GM12878 (cell line): Measurements from ENCODE around the gene HOATZ. TPM values are rescaled to one million over a fixed set of nuclear protein-coding genes. Genes with fewer than 3 reads are reported as not detected.

Experiments
- ATAC-seq: fragments of 200-7000 bp; cut with Tn5 transposase; 3 replicates; pipeline ENCODE4 v1.9.1; 2020; ENCODE audit warnings: mild to moderate bottlenecking, moderate library complexity
- BruUV-seq: library from RNA; stranded (reverse); fragments of 400-500 nt; replicated peaks from 2 replicates; lab custom pipeline; 2021; lab: Mats Ljungman, UMichigan
- CTCF ChIA-PET: fragments of 300-600 bp; sonication (Branson Sonifier 250); formaldehyde crosslinking; extraction: SDS; loops from one replicate; lab custom pipeline; 2021; ENCODE audit warnings: inconsistent platforms; lab: Yijun Ruan, JAX
- POLR2A ChIA-PET: fragments of 350-600 bp; formaldehyde crosslinking; extraction: SDS; loops from one replicate; lab custom pipeline; 2021; ENCODE audit warnings: inconsistent platforms; lab: Charles Lee
- RAD21 ChIA-PET: fragments of 300-600 bp; sonication (Branson Sonifier 250); formaldehyde crosslinking; loops from one replicate; lab custom pipeline; 2023; ENCODE audit warnings: antibody characterized with exemption; ENCODE audit not compliant: unreplicated experiment; lab: Charles Lee
- SMC1A ChIA-PET: fragments of 300-600 bp; sonication (Branson Sonifier 250); formaldehyde crosslinking; loops from one replicate; lab custom pipeline; 2023; ENCODE audit not compliant: unreplicated experiment, uncharacterized antibody; lab: Charles Lee
- DNase-seq: peaks from one replicate; pipeline ENCODE4 v3.0.0-alpha.2; 2011; ENCODE audit warnings: low read depth, low spot score
- FAIRE-seq: peaks from 3 replicates; lab custom pipeline; 2011; peaks lifted over from hg19 to GRCh38; lab: Jason Lieb, UNC
- H2AFZ ChIP-seq: 2 replicates; pipeline ENCODE4 v1.6.0; 2011; ENCODE audit warnings: low read depth, low read length, control low read depth; ENCODE audit not compliant: control insufficient read depth
- H3K27ac ChIP-seq: 2 replicates; pipeline ENCODE4 v1.5.1; 2011; ENCODE audit warnings: control low read depth; ENCODE audit not compliant: control insufficient read depth, insufficient read depth
- H3K27me3 ChIP-seq, 2 experiments: replicated peaks in 1 of 2; 2 replicates each; pipeline versions ENCODE4 v1.6.0 to v1.6.1; 2011; ENCODE audit warnings: low read length in 1 of 2; ENCODE audit not compliant: control insufficient read depth in 2 of 2, insufficient read depth in 2 of 2
- H3K36me3 ChIP-seq, 2 experiments: 2 replicates each; pipeline ENCODE4 v1.5.1; 2011; ENCODE audit warnings: low read length in 1 of 2; ENCODE audit not compliant: control insufficient read depth in 2 of 2, insufficient read depth in 2 of 2
- H3K4me1 ChIP-seq: 2 replicates; pipeline ENCODE4 v1.6.1; 2011; ENCODE audit warnings: mild to moderate bottlenecking, low read length, moderate library complexity, mixed read lengths; ENCODE audit not compliant: control insufficient read depth, insufficient read depth
- H3K4me2 ChIP-seq: 2 replicates; pipeline ENCODE4 v1.6.0; 2011; ENCODE audit warnings: control low read depth; ENCODE audit not compliant: control insufficient read depth, insufficient read depth
- H3K4me3 ChIP-seq: fragments of 200-600 bp; sonication (generic); 2 replicates; pipeline ENCODE4 v1.5.1; 2016
- H3K79me2 ChIP-seq: 2 replicates; pipeline ENCODE4 v1.6.0; 2011; ENCODE audit warnings: low read length; ENCODE audit not compliant: control insufficient read depth, insufficient read depth
- H3K9ac ChIP-seq: 2 replicates; pipeline ENCODE4 v1.8.0; 2011; ENCODE audit warnings: low read length, control low read depth, mixed read lengths; ENCODE audit not compliant: control insufficient read depth, insufficient read depth
- H3K9me3 ChIP-seq: replicated peaks from 3 replicates; pipeline ENCODE4 v1.5.1; 2011; ENCODE audit warnings: mild to moderate bottlenecking, low read length; ENCODE audit not compliant: control insufficient read depth, insufficient read depth
- H4K20me1 ChIP-seq: 2 replicates; pipeline ENCODE4 v1.6.0; 2011; ENCODE audit not compliant: control insufficient read depth, insufficient read depth
- BACH1 ChIP-seq: fragments of 450-650 bp; IDR thresholded peaks from 2 replicates; pipeline ENCODE4 v1.6.1; 2017; ENCODE audit warnings: mild to moderate bottlenecking, borderline replicate concordance
- IRF4 ChIP-seq: IDR thresholded peaks from 2 replicates; pipeline ENCODE4 v1.6.1; 2011; ENCODE audit warnings: low read depth, low read length
- MEF2A ChIP-seq: IDR thresholded peaks from 2 replicates; pipeline ENCODE4 v1.6.1; 2011; ENCODE audit warnings: low read depth, mild to moderate bottlenecking, low read length, moderate library complexity; ENCODE audit not compliant: insufficient read depth
- MLLT1 ChIP-seq: fragments of 450-650 bp; IDR thresholded peaks from 2 replicates; pipeline ENCODE4 v1.6.1; 2016; ENCODE audit warnings: mild to moderate bottlenecking
- POLR2A ChIP-seq: IDR thresholded peaks from 2 replicates; pipeline ENCODE4 v1.6.1; 2011; ENCODE audit warnings: low read depth, mild to moderate bottlenecking, low read length
- SPI1 ChIP-seq: IDR thresholded peaks from 2 replicates; pipeline ENCODE4 v1.6.1; 2011; ENCODE audit warnings: low read depth, mild to moderate bottlenecking, low read length, moderate library complexity, borderline replicate concordance; ENCODE audit not compliant: insufficient read depth
- TBL1XR1 ChIP-seq: IDR thresholded peaks from 2 replicates; pipeline ENCODE4 v1.6.1; 2012; ENCODE audit warnings: low read depth, low read length, improper control_type of control experiment
- USF1 ChIP-seq: IDR thresholded peaks from 2 replicates; pipeline ENCODE4 v1.6.1; 2011; ENCODE audit warnings: borderline replicate concordance, low read depth, mild to moderate bottlenecking, moderate library complexity, mixed read lengths, low read length; ENCODE audit not compliant: insufficient read depth; ENCODE audit errors: extremely low read length
- WGBS: methylation state at CpG from one replicate; pipeline ENCODE4 v1.1.6; 2016; ENCODE audit warnings: low lambda C conversion rate; ENCODE audit not compliant: insufficient replicate concordance, insufficient coverage; ENCODE audit errors: missing lambda C conversion rate; 5-methylcytosine and 5-hydroxymethylcytosine counted together
- in situ Hi-C: fragments of 300-500 bp; cut with MboI; formaldehyde crosslinking; loops from 9 replicates; pipeline ENCODE4 v1.14.3; 2018; ENCODE audit warnings: mixed read lengths
- intact Hi-C: fragments of 100-400 bp; cut with micrococcal nuclease; formaldehyde crosslinking; loops from one replicate; pipeline ENCODE4 v1.14.2; 2022; ENCODE audit not compliant: unreplicated experiment
- polyA plus RNA-seq, 11 experiments: library from polyadenylated mRNA; depleted of rRNA in 4 of 11; unstranded in 6 of 11; stranded (reverse) in 5 of 11; fragments of >200 nt; fragmentation: Nextera tagmentation in 4 of 11; fragmentation: Illumina TruSeq in 1 of 11; extraction: Ambion mirVana in 4 of 11; extraction: Trizol in 1 of 11; gene quantifications; 1 replicate in 1 of 11; 2 replicates in 10 of 11; pipeline versions ENCODE4 v1.2.1 to v1.2.3, GENCODE V29; 2011 to 2016; ENCODE audit warnings: inconsistent platforms in 2 of 11, missing spikeins in 2 of 11, low read depth in 1 of 11
- total RNA-seq, 4 experiments: library from RNA; depleted of rRNA in 3 of 4; stranded (reverse); fragments of >200 nt in 3 of 4; fragmentation: Illumina TruSeq in 1 of 4; extraction: Trizol in 1 of 4; gene quantifications; 2 replicates each; pipeline versions ENCODE4 v1.2.1 to v1.2.3, GENCODE V29; 2013 to 2021

Gene HOATZ
- total and polyA plus RNA-seq, 10 of the 15 experiments (the other 5 are each of a cell fraction or from before 2014, with no cell fraction given) = 0.28 TPM; not detected in 9

DNA sequence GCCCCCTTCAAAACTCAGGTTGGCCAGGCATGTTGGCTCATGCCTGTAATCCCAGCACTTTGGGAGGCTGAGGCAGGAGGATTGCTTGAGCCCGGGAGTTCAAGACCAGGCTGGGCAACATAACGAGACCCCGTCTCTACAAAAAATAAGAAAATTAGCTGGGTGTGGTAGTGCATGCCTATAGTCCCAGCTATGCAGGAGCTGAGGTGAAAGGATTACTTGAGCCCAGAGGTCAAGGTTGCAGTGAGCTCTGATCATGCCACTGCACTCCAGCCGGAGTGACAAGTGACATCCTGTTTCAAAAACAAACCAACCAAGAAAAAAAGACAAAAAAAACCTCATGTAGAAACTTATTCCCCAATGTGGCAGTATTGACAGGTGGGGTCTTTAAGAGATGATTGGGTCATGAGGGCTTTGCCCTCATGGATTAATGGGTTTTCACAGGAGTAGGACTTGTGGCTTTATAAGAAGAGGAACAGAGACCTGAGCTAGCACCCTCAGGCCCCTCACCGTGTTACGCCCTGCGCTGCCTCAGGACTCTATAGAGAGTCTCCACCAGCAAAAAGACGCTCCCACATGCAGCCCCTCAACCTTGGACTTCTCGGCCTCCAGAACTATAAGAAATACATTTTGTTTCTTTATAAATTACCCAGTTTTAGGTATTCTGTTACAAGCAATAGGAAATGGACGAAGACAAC, 48.3 kb downstream of the HOATZ start:
- WGBS = 72% methylated on average over 10 of the region's 10 CpGs
- no peak overlapping the region for H3K9ac ChIP-seq
- no peak overlapping the region for H3K4me2 ChIP-seq
- no peak overlapping the region for H3K27ac ChIP-seq
- ATAC-seq = peak; percentile 75
- DNase-seq = no peak
- no peaks in the 10 kb centered on the region for H3K79me2 ChIP-seq
- TF ChIP-seq POLR2A = no peak
- TF ChIP-seq MEF2A = no peak
- TF ChIP-seq MLLT1 = no peak
- peak; percentile 20; the same call in 1 of the 2 replicates for TF ChIP-seq SPI1
- no peak for TF ChIP-seq USF1
- TF ChIP-seq TBL1XR1 = no peak
- TF ChIP-seq IRF4 = no peak
- no peak for TF ChIP-seq BACH1
- SMC1A ChIA-PET = interaction anchor here (0.7 to 2.3 kb wide), 8 partner anchors 10 to 802 kb away, joined by 3 to 5 read pairs (median 3); no protein-coding TSS in a partner anchor
- H3K9me3 ChIP-seq = no peaks in the 10 kb centered on the region
- RAD21 ChIA-PET = interaction anchor here (0.6 kb wide), 1 partner anchor 280 kb away, joined by 3 read pairs; no protein-coding TSS in a partner anchor
- BruUV-seq = no TSS peak
- CTCF ChIA-PET = interaction anchor here (0.9 to 5.0 kb wide), 11 partner anchors 10 to 309 kb away, joined by 3 to 24 read pairs (median 4); partner anchors contain the start of gene ALG9
- POLR2A ChIA-PET = no interaction called here
- in situ Hi-C loops (no loop called here), intact Hi-C loops (loop anchor here (10.0 kb wide), 1 partner anchor 422 kb away; no protein-coding TSS in a partner anchor)
- H3K4me3 ChIP-seq = no peak overlapping the region
- no peaks in the 10 kb centered on the region for H3K27me3 ChIP-seq
- H3K36me3 ChIP-seq = no peaks in the 10 kb centered on the region
- H3K4me1 ChIP-seq = no peaks in the 10 kb centered on the region
- FAIRE-seq = no peak
- no peak overlapping the region for H2AFZ ChIP-seq
- H4K20me1 ChIP-seq = no peaks in the 10 kb centered on the region
